Fibroblast of pulmonary artery (primary cell): ENCODE data around the gene TLR5.

Experiments
- DNase-seq: peaks from one replicate; pipeline ENCODE4 v3.0.0-alpha.2; 2010; ENCODE audit warnings: low read depth
- H3K4me3 ChIP-seq: replicated peaks from 2 replicates; pipeline ENCODE4 v1.5.1; 2011; ENCODE audit warnings: low read depth, mild to moderate bottlenecking, control low read depth, low read length, moderate library complexity
- TF ChIP-seq, protein P1 (sequence below): IDR thresholded peaks from 2 replicates; pipeline ENCODE4 v1.5.1; 2011; ENCODE audit warnings: mild to moderate bottlenecking, control low read depth, low read length, inconsistent platforms; ENCODE audit errors: missing control alignments

Gene TLR5

GRCh38 chr1:223142269-223142668 lies 779 bp downstream of the TLR5 start:
- TF ChIP-seq, protein P1, sequence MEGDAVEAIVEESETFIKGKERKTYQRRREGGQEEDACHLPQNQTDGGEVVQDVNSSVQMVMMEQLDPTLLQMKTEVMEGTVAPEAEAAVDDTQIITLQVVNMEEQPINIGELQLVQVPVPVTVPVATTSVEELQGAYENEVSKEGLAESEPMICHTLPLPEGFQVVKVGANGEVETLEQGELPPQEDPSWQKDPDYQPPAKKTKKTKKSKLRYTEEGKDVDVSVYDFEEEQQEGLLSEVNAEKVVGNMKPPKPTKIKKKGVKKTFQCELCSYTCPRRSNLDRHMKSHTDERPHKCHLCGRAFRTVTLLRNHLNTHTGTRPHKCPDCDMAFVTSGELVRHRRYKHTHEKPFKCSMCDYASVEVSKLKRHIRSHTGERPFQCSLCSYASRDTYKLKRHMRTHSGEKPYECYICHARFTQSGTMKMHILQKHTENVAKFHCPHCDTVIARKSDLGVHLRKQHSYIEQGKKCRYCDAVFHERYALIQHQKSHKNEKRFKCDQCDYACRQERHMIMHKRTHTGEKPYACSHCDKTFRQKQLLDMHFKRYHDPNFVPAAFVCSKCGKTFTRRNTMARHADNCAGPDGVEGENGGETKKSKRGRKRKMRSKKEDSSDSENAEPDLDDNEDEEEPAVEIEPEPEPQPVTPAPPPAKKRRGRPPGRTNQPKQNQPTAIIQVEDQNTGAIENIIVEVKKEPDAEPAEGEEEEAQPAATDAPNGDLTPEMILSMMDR: no peak
- no peak for DNase-seq
- no peak overlapping the region for H3K4me3 ChIP-seq

GRCh38 chr1:223140611-223141405 lies 2.2 kb downstream of the TLR5 start:
- TF ChIP-seq, protein P1: no peak
- no peak overlapping the region for H3K4me3 ChIP-seq
- DNase-seq: no peak

DNA sequence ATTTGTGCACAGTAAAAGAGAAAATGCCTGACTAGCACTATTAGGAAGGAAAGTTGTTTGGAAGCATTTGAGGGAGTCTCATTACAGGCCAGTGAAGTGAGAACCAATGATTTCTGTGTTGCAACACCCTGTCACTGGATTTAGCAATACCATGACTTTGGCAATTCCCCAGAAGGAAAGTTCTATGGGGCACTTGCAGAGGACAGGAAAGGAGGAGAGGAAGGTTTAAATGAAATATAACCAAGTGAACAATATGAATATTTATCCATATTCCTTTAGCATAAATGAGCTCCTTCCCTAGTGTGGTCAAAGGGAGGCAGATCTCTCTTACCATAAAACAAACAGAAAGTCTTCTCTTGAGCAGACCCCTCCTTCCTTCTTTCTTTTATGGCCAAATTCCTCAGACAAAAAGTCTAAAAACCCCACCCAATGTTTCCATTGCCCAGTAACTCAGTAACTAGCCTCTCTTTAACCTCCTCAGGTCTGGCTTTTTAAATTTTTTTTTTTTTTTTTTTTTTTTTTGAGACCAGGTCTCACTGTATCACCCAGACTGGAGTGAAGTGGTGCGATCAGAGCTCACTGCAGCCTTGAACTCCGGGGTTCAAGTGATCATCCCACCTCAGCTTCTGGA lies 5.5 kb downstream of the TLR5 start:
- TF ChIP-seq, protein P1: no peak
- no peak overlapping the region for H3K4me3 ChIP-seq
- DNase-seq: peak; percentile 90

DNA sequence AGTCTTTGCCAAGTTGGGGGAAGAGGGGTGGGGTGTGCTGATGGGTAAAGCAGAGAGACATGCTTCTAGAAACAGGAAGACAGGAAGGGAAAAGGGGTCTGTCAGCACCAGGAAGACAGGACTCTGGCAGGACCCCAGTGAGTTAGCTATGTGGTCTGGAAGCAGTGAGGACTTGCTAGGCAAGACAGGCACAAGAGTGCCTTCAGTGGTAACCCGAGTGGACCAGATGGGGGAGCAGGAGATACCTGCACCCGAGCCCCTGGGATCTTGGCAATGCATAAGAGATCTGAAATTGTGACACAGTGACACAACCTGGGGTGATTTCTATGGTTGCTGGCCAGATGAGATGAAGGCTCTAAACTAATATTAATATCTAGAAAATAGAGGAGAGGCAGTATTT lies 7.0 kb downstream of the TLR5 start:
- DNase-seq: no peak
- TF ChIP-seq, protein P1: no peak
- H3K4me3 ChIP-seq: no peak overlapping the region

- DNase-seq: peak; percentile 62
- H3K4me3 ChIP-seq: no peak overlapping the region
- TF ChIP-seq, protein P1: no peak
Observed at GRCh38 chr1:223135176-223135942, 7.7 kb downstream of the TLR5 start.

GRCh38 chr1:223133824-223134435 lies 9.1 kb downstream of the TLR5 start:
- DNase-seq: peak; percentile 85
- TF ChIP-seq, protein P1: peak; percentile 95
- peak overlapping the region; percentile 41 for H3K4me3 ChIP-seq
